Chondrocyte (in vitro differentiated cells): ENCODE measurements around the gene ACKR1. TPM values are rescaled to one million over a fixed set of nuclear protein-coding genes. Genes with fewer than 3 reads are reported as not detected.

Experiments
- DNase-seq: peaks from one replicate; pipeline ENCODE4 v3.0.0; 2021; ENCODE audit warnings: mixed read lengths, low spot score
- H3K27ac Mint-ChIP-seq: one replicate; pipeline ENCODE4 v1.8.0; 2021; ENCODE audit warnings: mild to moderate bottlenecking, moderate library complexity, mixed read lengths; ENCODE audit not compliant: unreplicated experiment
- H3K27me3 Mint-ChIP-seq: 2 replicates; pipeline ENCODE4 v1.8.0; 2021; ENCODE audit warnings: low read depth, mixed read lengths
- H3K36me3 Mint-ChIP-seq: 2 replicates; pipeline ENCODE4 v1.8.0; 2021; ENCODE audit warnings: low read depth, mixed read lengths
- H3K4me1 Mint-ChIP-seq: 2 replicates; pipeline ENCODE4 v1.8.0; 2021; ENCODE audit warnings: low read depth, mild to moderate bottlenecking, mixed read lengths
- H3K4me3 Mint-ChIP-seq: one replicate; pipeline ENCODE4 v1.8.0; 2021; ENCODE audit warnings: mild to moderate bottlenecking, moderate library complexity, mixed read lengths; ENCODE audit not compliant: unreplicated experiment
- H3K9me3 Mint-ChIP-seq: 2 replicates; pipeline ENCODE4 v1.8.0; 2021; ENCODE audit warnings: low read depth, mixed read lengths
- CTCF ChIP-seq: fragments of 200-600 bp; sonication (generic); IDR thresholded peaks from 2 replicates; pipeline ENCODE4 v1.5.0; 2021; ENCODE audit warnings: antibody characterized with exemption, mild to moderate bottlenecking, moderate library complexity
- total RNA-seq: library from RNA; stranded (reverse); gene quantifications from 3 replicates; pipeline ENCODE4 v1.2.1, GENCODE V29; 2021

Gene ACKR1
- total RNA-seq, 1 donor from 2014 or later = not detected

- Mint-ChIP-seq H3K27ac (no peak overlapping the region), H3K36me3 (no peaks in the 10 kb centered on the region), H3K4me1 (peaks cover 5% of the 10 kb centered on the region), H3K27me3 (peaks cover 57% of the 10 kb centered on the region), H3K4me3 (no peak overlapping the region), H3K9me3 (no peaks in the 10 kb centered on the region)
- no peak for TF ChIP-seq CTCF
- no peak for DNase-seq
These were observed 31.9 kb upstream of the ACKR1 start for GRCh38 chr1:159172614-159173291.

- H3K4me3 Mint-ChIP-seq = no peak overlapping the region
These were observed 31.4 kb upstream of the ACKR1 start for GRCh38 chr1:159173320-159173719.

GRCh38 chr1:159175571-159175970 is 29.1 kb upstream of the ACKR1 start:
- no peaks in the 10 kb centered on the region for H3K36me3 Mint-ChIP-seq
- H3K4me1 Mint-ChIP-seq = peaks cover 5% of the 10 kb centered on the region
- no peak for TF ChIP-seq CTCF
- H3K4me3 Mint-ChIP-seq = no peak overlapping the region
- H3K27ac Mint-ChIP-seq = no peak overlapping the region
- H3K9me3 Mint-ChIP-seq = no peaks in the 10 kb centered on the region
- no peak for DNase-seq
- peaks cover 39% of the 10 kb centered on the region for H3K27me3 Mint-ChIP-seq

More at GRCh38 chr1:159173320-159173719, 31.4 kb upstream of the ACKR1 start:
- peaks cover 5% of the 10 kb centered on the region for H3K4me1 Mint-ChIP-seq
- H3K27me3 Mint-ChIP-seq = peaks cover 52% of the 10 kb centered on the region
- H3K9me3 Mint-ChIP-seq = no peaks in the 10 kb centered on the region
- H3K27ac Mint-ChIP-seq = no peak overlapping the region
- no peak for TF ChIP-seq CTCF
- DNase-seq = no peak
- no peaks in the 10 kb centered on the region for H3K36me3 Mint-ChIP-seq

GRCh38 chr1:159177272-159177907 is 27.3 kb upstream of the ACKR1 start:
- Mint-ChIP-seq H3K27ac (no peak overlapping the region), H3K36me3 (no peaks in the 10 kb centered on the region), H3K4me3 (no peak overlapping the region), H3K9me3 (no peaks in the 10 kb centered on the region), H3K27me3 (peaks cover 37% of the 10 kb centered on the region), H3K4me1 (no peaks in the 10 kb centered on the region)
- no peak for DNase-seq
- TF ChIP-seq CTCF = no peak

GRCh38 chr1:159179906-159180305 is 24.8 kb upstream of the ACKR1 start:
- no peaks in the 10 kb centered on the region for H3K9me3 Mint-ChIP-seq
- peaks cover 24% of the 10 kb centered on the region for H3K27me3 Mint-ChIP-seq
- H3K36me3 Mint-ChIP-seq = no peaks in the 10 kb centered on the region

More at GRCh38 chr1:159179906-159180305, 24.8 kb upstream of the ACKR1 start:
- no peak overlapping the region for H3K4me3 Mint-ChIP-seq
- DNase-seq = no peak
- no peak for TF ChIP-seq CTCF
- H3K4me1 Mint-ChIP-seq = no peaks in the 10 kb centered on the region
- no peak overlapping the region for H3K27ac Mint-ChIP-seq
